B cell (primary cell): ENCODE results near the gene YPEL3.

Experiments used
- CTCF ChIP-seq: fragments of 200-600 bp; IDR thresholded peaks from one replicate; pipeline ENCODE4 v1.8.0; 2022; ENCODE audit warnings: antibody characterized with exemption, mild to moderate bottlenecking
- EZH2 ChIP-seq: IDR thresholded peaks from 2 replicates; pipeline ENCODE4 v1.6.1; 2012; ENCODE audit warnings: borderline replicate concordance, low read depth, mild to moderate bottlenecking, moderate library complexity, low read length; ENCODE audit not compliant: insufficient read depth, poor library complexity, severe bottlenecking

DNA sequence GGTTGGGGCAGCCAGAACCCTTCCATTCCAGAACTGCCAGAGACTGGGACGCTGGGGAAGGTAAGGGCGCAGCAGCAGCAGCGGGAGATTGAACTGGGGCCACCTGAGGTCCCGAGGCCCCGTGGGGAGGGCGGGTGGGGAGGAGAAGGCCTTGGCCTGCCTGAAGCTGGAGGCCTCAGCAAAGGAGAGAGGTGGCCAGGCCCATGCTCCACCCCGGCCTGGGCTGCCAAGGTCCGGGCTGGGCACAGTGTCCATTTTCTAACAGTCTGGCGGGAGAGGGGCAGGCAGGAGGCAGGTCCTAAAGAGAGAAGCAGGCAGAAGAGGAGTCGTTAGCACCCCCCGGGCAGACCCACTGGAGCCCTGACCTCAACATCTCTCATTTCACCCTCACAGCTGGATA, 18.4 kb upstream of the YPEL3 start:
- TF ChIP-seq CTCF (no peak), EZH2 (no peak)
